ENCODE results near the gene SIX5. TPM values are rescaled to one million over a fixed set of nuclear protein-coding genes. Genes with fewer than 3 reads are reported as not detected.

Gene SIX5
- total and polyA plus RNA-seq, 9 of the 15 experiments (the other 6 are each of a cell fraction or from before 2014, with no cell fraction given): 1.4 to 17.2 (median 7.4) TPM; not detected in 2

GRCh38 chr19:45716359-45717130 is 52.5 kb downstream of the SIX5 start (continued):
- TF ChIP-seq ZBTB40 (IDR thresholded peaks at IDR 0.05): peak; percentile 59
- no peak for TF ChIP-seq ZBTB40 (CRISPR knock-in tag; IDR thresholded peaks at IDR 0.05)
- no peak for TF ChIP-seq TRIM25 (IDR thresholded peaks at IDR 0.05; ENCODE audit: borderline replicate concordance)
- no peak for TF ChIP-seq ZFP36 (IDR thresholded peaks at IDR 0.05; ENCODE audit: low read depth, low read length, partially characterized antibody)
- TF ChIP-seq NKRF (IDR thresholded peaks at IDR 0.05; ENCODE audit: borderline replicate concordance): peak; percentile 47; the same call in 1 of the 2 replicates
- peak in 1 of 2 experiments; percentile 57; a peak in 1 of 4 replicates for TF ChIP-seq SIN3A (IDR thresholded peaks at IDR 0.05; ENCODE audit: borderline replicate concordance in 2 of 2, control insufficient read depth in 1 of 2, low read depth in 2 of 2, low read length in 2 of 2)
- peak; percentile 27; the same call in 1 of the 2 replicates for TF ChIP-seq ZBTB26 (CRISPR knock-in tag; IDR thresholded peaks at IDR 0.05)
